ENCODE data around the gene LY6G5C. TPM values are rescaled to one million over a fixed set of nuclear protein-coding genes. Genes with fewer than 3 reads are reported as not detected.
A peak's percentile ranks its signal among the peaks of the same experiment; 100 is the strongest.

Gene LY6G5C
- total RNA-seq, 1 experiment from 2014 or later: 1.6 TPM

GRCh38 chr6:31708224-31708623, 27.4 kb upstream of the LY6G5C start:
- no peaks in the 10 kb centered on the region for H3K9me3 ChIP-seq (replicated peaks)
- H3K27ac ChIP-seq: no peak overlapping the region
- H3K36me3 ChIP-seq: no peaks in the 10 kb centered on the region
- no peak overlapping the region for H3K4me3 ChIP-seq
- DNase-seq (ENCODE audit: low read depth in 1 of 2, low spot score in 2 of 2): no peak
- H3K27me3 ChIP-seq (replicated peaks): no peaks in the 10 kb centered on the region
- H3K4me1 ChIP-seq (replicated peaks): peaks cover 15% of the 10 kb centered on the region

GRCh38 chr6:31707701-31708100, 26.8 kb upstream of the LY6G5C start:
- no peaks in the 10 kb centered on the region for H3K9me3 ChIP-seq (replicated peaks)
- no peaks in the 10 kb centered on the region for H3K36me3 ChIP-seq
- no peak overlapping the region for H3K27ac ChIP-seq
- H3K27me3 ChIP-seq (replicated peaks): no peaks in the 10 kb centered on the region
- H3K4me3 ChIP-seq: no peak overlapping the region
- no peak for DNase-seq (ENCODE audit: low read depth in 1 of 2, low spot score in 2 of 2)
- peaks cover 15% of the 10 kb centered on the region for H3K4me1 ChIP-seq (replicated peaks)

- H3K27ac ChIP-seq: no peak within 1 kb of the TSS
- H3K27me3 ChIP-seq (replicated peaks): no peaks in the 10 kb centered on the region
- H3K4me1 ChIP-seq (replicated peaks): peaks cover 19% of the 10 kb centered on the region
- DNase-seq (ENCODE audit: low read depth in 1 of 2, low spot score in 2 of 2): no peak
- H3K4me3 ChIP-seq: no peak within 1 kb of the TSS
- no peaks in the 10 kb centered on the region for H3K9me3 ChIP-seq (replicated peaks)
- H3K36me3 ChIP-seq: 0 out of 2 replicates have a peak, but pooled peaks cover under 1% of the 10 kb centered on the region
Observed at GRCh38 chr6:31706599-31706998, 25.7 kb upstream of the LY6G5C start, which contains the start of gene LY6G6F. Gene LY6G6F (plus strand): TSS chr6:31706866. CDS start chr6:31706907, 41 bp downstream.

- H3K4me1 ChIP-seq (replicated peaks): peaks cover 21% of the 10 kb centered on the region
- H3K27me3 ChIP-seq (replicated peaks): no peaks in the 10 kb centered on the region
- H3K4me3 ChIP-seq: no peak overlapping the region
- H3K36me3 ChIP-seq: 0 out of 2 replicates have a peak, but pooled peaks cover 4% of the 10 kb centered on the region
- no peak for DNase-seq (ENCODE audit: low read depth in 1 of 2, low spot score in 2 of 2)
- H3K9me3 ChIP-seq (replicated peaks): no peaks in the 10 kb centered on the region
- H3K27ac ChIP-seq: no peak overlapping the region
Observed at GRCh38 chr6:31705931-31706330, 25.1 kb upstream of the LY6G5C start.

- peaks cover 21% of the 10 kb centered on the region for H3K4me1 ChIP-seq (replicated peaks)
- no peaks in the 10 kb centered on the region for H3K9me3 ChIP-seq (replicated peaks)
- peaks cover 14% of the 10 kb centered on the region for H3K36me3 ChIP-seq
- H3K4me3 ChIP-seq: peak within 1 kb of the TSS; percentile 65
- H3K27me3 ChIP-seq (replicated peaks): no peaks in the 10 kb centered on the region
- peak within 1 kb of the TSS; percentile 84 for H3K27ac ChIP-seq
- peak; percentile 95 to 99 for DNase-seq (ENCODE audit: low read depth in 1 of 2, low spot score in 2 of 2)
Observed at GRCh38 chr6:31702819-31703716, 22.2 kb upstream of the LY6G5C start, which contains the start of gene ABHD16A. Gene ABHD16A (minus strand): TSS chr6:31703324. CDS start chr6:31703281, 43 bp downstream.

- no peak for DNase-seq (ENCODE audit: low read depth in 1 of 2, low spot score in 2 of 2)
- peaks cover 21% of the 10 kb centered on the region for H3K4me1 ChIP-seq (replicated peaks)
- no peaks in the 10 kb centered on the region for H3K27me3 ChIP-seq (replicated peaks)
- peak overlapping the region; percentile 84 for H3K27ac ChIP-seq
- H3K36me3 ChIP-seq: peaks cover 19% of the 10 kb centered on the region
- no peaks in the 10 kb centered on the region for H3K9me3 ChIP-seq (replicated peaks)
- peak overlapping the region; percentile 65 for H3K4me3 ChIP-seq
Observed at GRCh38 chr6:31702405-31702818, 21.5 kb upstream of the LY6G5C start.

- no peak for DNase-seq (ENCODE audit: low read depth in 1 of 2, low spot score in 2 of 2)
- Histone ChIP-seq H3K4me3 (peak overlapping the region; percentile 65), H3K27ac (peak overlapping the region; percentile 84; the same call in 1 of the 2 replicates), H3K27me3 (replicated peaks) (no peaks in the 10 kb centered on the region), H3K4me1 (replicated peaks) (peaks cover 21% of the 10 kb centered on the region), H3K9me3 (replicated peaks) (no peaks in the 10 kb centered on the region), H3K36me3 (peaks cover 25% of the 10 kb centered on the region)
Observed at GRCh38 chr6:31701666-31702404, 21.0 kb upstream of the LY6G5C start.

GRCh38 chr6:31700740-31701401, 20.0 kb upstream of the LY6G5C start:
- no peak overlapping the region for H3K27ac ChIP-seq
- peaks cover 21% of the 10 kb centered on the region for H3K4me1 ChIP-seq (replicated peaks)
- H3K4me3 ChIP-seq: no peak overlapping the region
- no peaks in the 10 kb centered on the region for H3K27me3 ChIP-seq (replicated peaks)
- peaks cover 27% of the 10 kb centered on the region for H3K36me3 ChIP-seq
- no peak for DNase-seq (ENCODE audit: low read depth in 1 of 2, low spot score in 2 of 2)
- H3K9me3 ChIP-seq (replicated peaks): no peaks in the 10 kb centered on the region

- Histone ChIP-seq H3K9me3 (replicated peaks) (no peaks in the 10 kb centered on the region), H3K27me3 (replicated peaks) (no peaks in the 10 kb centered on the region), H3K36me3 (peaks cover 57% of the 10 kb centered on the region), H3K4me3 (no peak overlapping the region), H3K27ac (no peak overlapping the region), H3K4me1 (replicated peaks) (peaks cover 6% of the 10 kb centered on the region)
- no peak for DNase-seq (ENCODE audit: low read depth in 1 of 2, low spot score in 2 of 2)
Observed at GRCh38 chr6:31697555-31697954, 16.7 kb upstream of the LY6G5C start.

GRCh38 chr6:31693535-31693934, 12.7 kb upstream of the LY6G5C start:
- Histone ChIP-seq H3K27me3 (replicated peaks) (no peaks in the 10 kb centered on the region), H3K36me3 (peaks cover 71% of the 10 kb centered on the region), H3K9me3 (replicated peaks) (no peaks in the 10 kb centered on the region), H3K4me3 (no peak overlapping the region), H3K4me1 (replicated peaks) (no peaks in the 10 kb centered on the region), H3K27ac (no peak overlapping the region)
- no peak for DNase-seq (ENCODE audit: low read depth in 1 of 2, low spot score in 2 of 2)

- Histone ChIP-seq H3K4me1 (replicated peaks) (no peaks in the 10 kb centered on the region), H3K36me3 (peaks cover 77% of the 10 kb centered on the region), H3K9me3 (replicated peaks) (no peaks in the 10 kb centered on the region), H3K27ac (no peak overlapping the region), H3K27me3 (replicated peaks) (no peaks in the 10 kb centered on the region), H3K4me3 (no peak overlapping the region)
- DNase-seq (ENCODE audit: low read depth in 1 of 2, low spot score in 2 of 2): no peak
Observed at GRCh38 chr6:31692886-31693285, 12.0 kb upstream of the LY6G5C start.

GRCh38 chr6:31692353-31692752, 11.5 kb upstream of the LY6G5C start:
- Histone ChIP-seq H3K27ac (no peak overlapping the region), H3K36me3 (peaks cover 75% of the 10 kb centered on the region), H3K9me3 (replicated peaks) (no peaks in the 10 kb centered on the region), H3K4me3 (no peak overlapping the region), H3K27me3 (replicated peaks) (no peaks in the 10 kb centered on the region), H3K4me1 (replicated peaks) (no peaks in the 10 kb centered on the region)
- no peak for DNase-seq (ENCODE audit: low read depth in 1 of 2, low spot score in 2 of 2)

- Histone ChIP-seq H3K4me1 (replicated peaks) (no peaks in the 10 kb centered on the region), H3K27me3 (replicated peaks) (no peaks in the 10 kb centered on the region), H3K27ac (no peak overlapping the region), H3K36me3 (peaks cover 75% of the 10 kb centered on the region), H3K4me3 (no peak overlapping the region), H3K9me3 (replicated peaks) (no peaks in the 10 kb centered on the region)
- no peak for DNase-seq (ENCODE audit: low read depth in 1 of 2, low spot score in 2 of 2)
Observed at GRCh38 chr6:31691564-31692108, 10.8 kb upstream of the LY6G5C start.
